Stimulated activated CD8-positive, alpha-beta memory T cell treated with anti-CD3 and anti-CD28 coated beads, Interleukin-15, amount 100 ng/mL, for 48 hours (primary cell): ENCODE data around the gene KLK14.
A peak's percentile ranks its signal among the peaks of the same experiment; 100 is the strongest.

Experiments
- DNase-seq, 2 donors: peaks; one replicate each; pipeline ENCODE4 v3.0.0-alpha.2; 2020; ENCODE audit warnings: low read depth in 2 of 2

KLK14 gene, protein sequence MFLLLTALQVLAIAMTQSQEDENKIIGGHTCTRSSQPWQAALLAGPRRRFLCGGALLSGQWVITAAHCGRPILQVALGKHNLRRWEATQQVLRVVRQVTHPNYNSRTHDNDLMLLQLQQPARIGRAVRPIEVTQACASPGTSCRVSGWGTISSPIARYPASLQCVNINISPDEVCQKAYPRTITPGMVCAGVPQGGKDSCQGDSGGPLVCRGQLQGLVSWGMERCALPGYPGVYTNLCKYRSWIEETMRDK

DNA sequence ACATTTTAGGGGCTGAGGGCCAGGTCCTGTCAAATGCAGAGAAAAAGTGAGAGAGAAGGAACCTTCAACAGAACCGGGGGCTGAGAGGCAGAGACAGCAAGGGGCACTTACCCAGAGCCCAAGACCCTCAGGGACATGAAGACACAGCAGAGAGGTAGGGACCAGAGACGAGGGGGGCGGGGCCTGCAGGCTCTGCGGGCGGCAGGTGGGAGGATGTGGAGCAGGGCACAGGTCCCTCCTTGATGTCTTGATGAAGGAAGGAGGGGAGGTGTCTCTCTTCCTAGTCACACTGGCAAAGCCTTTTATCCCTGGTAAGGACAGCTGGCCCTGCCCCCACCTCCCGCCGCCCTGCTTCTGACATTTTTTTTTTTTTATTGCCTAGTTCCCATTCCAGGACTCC lies at the start of gene KLK14:
Gene KLK14, minus strand, starts transcription at position 277 of the 400 bp plus-strand sequence. Its CDS starts 273 bp downstream, at position 4.
- DNase-seq, result no peak

- DNase-seq, result no peak
Measured at GRCh38 chr19:51131780-51132680, 49.3 kb upstream of the KLK14 start.

GRCh38 chr19:51129716-51130115 lies 47.0 kb upstream of the KLK14 start:
- DNase-seq, result no peak

DNA sequence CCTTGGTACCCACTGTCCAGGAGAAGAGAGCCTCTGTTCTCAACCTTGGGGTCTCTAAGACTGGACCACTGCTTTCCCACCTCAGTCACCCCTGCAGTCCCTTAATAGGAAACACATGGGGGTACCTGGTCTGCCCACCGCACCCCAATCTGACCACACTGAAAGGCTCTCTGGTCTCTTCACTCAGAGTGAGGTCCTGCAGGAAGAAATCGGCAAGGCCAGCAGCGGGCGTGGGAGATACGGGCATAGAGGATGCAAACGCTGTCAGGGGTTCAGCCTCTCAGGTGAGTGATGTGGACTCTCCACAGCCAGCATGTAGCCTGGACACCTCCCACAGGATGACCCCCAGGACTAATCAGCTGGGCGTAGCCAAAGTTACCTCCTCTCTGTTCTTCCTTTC lies 45.5 kb upstream of the KLK14 start:
- no peak for DNase-seq

DNA sequence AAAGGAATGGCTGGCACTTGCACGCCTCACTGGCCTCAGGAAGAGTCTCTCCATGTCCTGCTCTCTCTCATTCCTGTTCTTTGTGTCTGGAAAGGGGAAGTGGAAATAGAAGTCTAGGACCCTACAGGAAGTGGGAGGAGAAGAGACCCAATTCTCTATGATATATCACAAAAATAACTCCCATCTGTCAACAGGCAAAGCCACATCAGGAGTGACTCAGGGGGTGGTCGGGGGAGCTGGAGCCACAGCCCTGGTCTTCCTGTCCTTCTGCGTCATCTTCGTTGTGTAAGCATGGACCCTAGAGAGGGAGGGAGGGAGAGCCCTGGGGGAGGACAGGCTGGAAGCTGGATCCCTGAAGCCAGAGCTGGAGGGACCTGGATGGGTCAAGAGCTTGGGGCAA lies 45.1 kb upstream of the KLK14 start:
- no peak for DNase-seq

DNA sequence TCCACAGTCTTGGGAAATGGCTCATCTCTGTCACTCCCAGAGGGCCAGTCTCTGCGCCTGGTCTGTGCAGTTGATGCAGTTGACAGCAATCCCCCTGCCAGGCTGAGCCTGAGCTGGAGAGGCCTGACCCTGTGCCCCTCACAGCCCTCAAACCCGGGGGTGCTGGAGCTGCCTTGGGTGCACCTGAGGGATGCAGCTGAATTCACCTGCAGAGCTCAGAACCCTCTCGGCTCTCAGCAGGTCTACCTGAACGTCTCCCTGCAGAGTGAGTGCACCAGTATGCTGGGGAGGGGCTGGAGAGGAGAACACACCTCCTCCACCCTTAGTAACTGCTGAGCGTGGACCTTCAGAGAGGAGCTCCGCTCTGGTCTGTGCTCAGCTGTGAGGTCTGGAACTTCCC lies 44.3 kb upstream of the KLK14 start:
- no peak for DNase-seq

GRCh38 chr19:51125421-51126075 lies 42.9 kb upstream of the KLK14 start:
- no peak for DNase-seq

DNA sequence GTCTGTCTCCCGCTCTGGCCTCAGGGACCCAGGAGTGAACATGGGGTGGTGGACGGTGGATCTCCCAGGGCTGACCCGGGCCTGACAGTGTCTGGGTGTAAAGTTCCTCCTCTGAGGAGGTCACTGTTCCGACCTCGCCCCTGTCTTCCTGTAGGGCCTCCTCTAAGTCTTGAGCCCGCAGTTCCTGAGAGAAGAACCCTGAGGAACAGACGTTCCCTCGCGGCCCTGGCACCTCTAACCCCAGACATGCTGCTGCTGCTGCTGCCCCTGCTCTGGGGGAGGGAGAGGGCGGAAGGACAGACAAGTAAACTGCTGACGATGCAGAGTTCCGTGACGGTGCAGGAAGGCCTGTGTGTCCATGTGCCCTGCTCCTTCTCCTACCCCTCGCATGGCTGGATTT lies 42.0 kb upstream of the KLK14 start, which contains the start of gene SIGLEC9:
Gene SIGLEC9, plus strand, starts transcription at position 178 of the 400 bp plus-strand sequence. Its CDS starts 69 bp downstream, at position 247.
- DNase-seq, result no peak

GRCh38 chr19:51124216-51124615 lies 41.5 kb upstream of the KLK14 start:
- DNase-seq, result no peak

DNA sequence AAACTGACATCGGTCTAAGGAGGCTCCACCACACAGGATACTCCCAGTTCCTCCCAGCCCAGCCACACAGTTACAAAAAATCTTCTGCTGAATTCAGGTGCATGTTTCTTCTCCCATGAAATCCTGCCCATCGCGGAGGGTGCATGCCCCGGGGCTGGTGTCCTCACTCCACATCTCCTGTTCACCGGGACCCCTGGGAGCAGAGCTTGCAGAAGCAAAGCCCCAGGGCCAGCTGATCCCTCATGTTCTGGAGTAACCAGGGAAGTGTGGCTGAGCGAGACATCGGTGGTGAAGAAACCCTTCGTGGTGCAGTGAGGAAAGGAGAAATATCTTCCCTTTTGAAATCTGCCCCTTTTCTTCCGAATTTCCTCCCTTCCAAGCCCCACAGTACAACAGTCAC lies 41.1 kb upstream of the KLK14 start:
- no peak for DNase-seq

GRCh38 chr19:51123381-51123800 lies 40.7 kb upstream of the KLK14 start:
- DNase-seq, result no peak

DNA sequence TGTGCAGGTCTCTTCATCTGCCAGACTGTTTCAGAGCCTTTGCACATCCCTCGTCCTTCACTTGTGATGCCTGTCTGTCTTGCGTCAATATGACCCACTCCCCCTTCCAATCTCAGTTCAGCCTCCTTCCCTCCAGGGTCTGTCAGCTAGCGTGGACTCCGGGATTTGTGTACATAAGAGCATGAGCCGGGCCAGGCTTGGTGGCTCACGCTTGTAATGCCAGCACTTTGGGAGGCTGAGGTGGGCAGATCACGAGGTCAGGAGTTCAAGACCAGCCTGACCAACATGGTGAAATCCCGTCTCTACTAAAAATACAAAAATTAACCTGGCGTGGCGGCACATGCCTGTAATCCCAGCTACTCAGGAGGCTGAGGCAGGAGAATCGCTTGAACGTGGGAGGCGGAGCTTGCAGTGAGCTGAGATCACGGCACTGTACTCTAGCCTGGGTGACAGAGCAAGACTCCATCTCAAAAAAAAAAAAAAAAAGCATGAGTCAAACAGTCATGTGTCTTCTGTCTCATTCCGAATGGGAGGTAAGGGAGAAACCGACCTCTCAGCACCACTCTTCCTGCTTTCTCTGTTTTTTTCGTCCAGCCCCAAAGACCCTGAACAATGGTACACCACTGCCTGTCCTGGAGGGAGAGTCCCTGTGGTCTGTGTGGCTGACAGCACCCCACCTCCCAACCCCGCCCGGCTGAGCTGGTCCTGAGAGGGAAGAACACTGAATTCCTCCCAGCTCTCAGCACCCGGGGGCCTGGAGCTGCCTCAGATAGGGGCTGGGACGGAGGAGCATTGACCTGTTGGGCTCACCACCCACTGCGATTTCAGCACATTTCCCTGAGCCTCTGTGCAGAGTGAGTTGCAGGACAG lies 39.7 kb upstream of the KLK14 start:
- DNase-seq, result no peak

- no peak for DNase-seq
Measured at GRCh38 chr19:51121257-51121656, 38.6 kb upstream of the KLK14 start.

- no peak for DNase-seq
Measured at GRCh38 chr19:51120160-51120559, 37.5 kb upstream of the KLK14 start.

DNA sequence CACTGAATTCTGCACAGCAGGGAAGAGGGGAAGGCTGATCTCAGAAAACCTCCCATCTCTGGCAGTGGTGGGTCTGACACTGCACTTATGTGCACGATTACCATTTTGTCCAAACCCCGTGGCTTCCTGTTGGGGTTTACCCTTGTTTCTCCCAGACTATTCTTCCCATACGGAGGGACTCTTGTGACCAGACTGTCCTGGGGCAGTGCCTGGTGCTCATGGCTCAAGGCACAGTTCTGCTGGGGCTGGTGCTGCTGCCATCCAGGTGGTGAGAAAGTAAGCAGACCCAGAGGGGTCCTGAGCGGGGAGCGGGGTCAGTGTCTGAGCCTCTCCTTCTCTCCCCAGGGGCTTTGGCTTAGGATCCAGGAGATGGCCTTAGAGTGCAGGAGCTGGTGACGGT lies 36.9 kb upstream of the KLK14 start:
- DNase-seq, result no peak

DNA sequence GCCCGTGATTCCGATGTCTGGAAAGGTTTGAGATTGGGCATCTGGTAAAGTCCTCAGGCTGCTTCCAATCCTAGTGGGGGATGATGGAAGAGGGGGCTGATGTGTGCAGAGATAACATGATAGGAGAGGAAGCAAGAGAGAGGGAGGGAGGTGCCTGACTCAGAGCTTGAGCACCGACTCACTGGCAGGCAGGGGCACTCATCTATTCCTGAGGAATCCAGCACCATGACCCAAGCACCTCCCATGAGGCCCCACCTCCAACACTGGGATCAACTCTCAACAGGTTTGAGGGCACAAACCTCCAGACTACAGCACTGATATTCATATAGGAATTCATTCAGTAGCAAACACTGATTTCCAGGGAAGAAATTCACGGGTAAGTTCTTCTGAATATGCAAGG lies 36.4 kb upstream of the KLK14 start:
- no peak for DNase-seq

DNA sequence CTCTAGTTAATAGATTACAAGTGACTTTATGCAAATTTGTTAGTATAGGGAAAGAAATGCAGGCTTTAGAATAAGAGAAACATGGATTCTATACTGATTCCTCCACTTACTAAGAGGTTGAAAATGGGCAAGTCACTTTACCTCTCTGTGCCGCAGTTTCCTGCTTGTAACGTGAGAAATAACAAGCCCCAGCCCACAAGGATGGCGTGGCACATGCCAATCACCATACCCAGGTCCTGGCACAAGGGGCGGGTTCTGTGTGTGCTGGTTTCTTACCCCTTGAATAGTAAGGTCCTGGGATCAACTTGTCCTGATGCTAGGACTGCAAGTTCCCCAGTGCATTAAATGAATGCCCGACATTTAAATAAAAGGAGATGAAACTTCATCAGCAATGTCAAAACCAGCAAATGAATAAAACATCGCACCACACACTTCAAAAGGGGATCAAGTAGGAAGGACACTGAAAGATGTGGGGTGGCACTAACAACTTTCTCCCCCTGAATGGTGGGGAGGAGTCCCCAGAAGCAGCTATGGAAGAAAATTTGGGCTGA lies 34.1 kb upstream of the KLK14 start:
- no peak for DNase-seq

- DNase-seq, result no peak
Measured at GRCh38 chr19:51114087-51114729, 31.5 kb upstream of the KLK14 start.

GRCh38 chr19:51111606-51112005 lies 28.9 kb upstream of the KLK14 start:
- DNase-seq, result no peak

DNA sequence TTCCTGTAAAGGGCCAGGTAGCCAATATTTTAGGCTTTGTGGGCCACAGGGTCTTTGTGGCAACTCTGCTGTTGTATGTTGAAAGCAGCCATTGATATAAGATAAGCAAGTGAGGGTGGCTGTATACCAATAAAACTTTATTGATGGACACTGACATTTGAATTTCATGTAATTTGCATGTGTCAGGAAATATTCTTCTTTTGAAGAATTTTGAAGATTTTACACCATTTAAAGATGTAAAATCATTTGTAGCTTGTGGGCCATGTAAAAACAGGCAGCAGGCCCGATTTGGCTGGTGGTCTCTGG lies 27.9 kb upstream of the KLK14 start:
- no peak for DNase-seq

- peak in 1 of 2 donors; percentile 34 for DNase-seq
Measured at GRCh38 chr19:51108805-51109146, 26.1 kb upstream of the KLK14 start.
